Measurements from ENCODE around the gene IGLL1.

DNA sequence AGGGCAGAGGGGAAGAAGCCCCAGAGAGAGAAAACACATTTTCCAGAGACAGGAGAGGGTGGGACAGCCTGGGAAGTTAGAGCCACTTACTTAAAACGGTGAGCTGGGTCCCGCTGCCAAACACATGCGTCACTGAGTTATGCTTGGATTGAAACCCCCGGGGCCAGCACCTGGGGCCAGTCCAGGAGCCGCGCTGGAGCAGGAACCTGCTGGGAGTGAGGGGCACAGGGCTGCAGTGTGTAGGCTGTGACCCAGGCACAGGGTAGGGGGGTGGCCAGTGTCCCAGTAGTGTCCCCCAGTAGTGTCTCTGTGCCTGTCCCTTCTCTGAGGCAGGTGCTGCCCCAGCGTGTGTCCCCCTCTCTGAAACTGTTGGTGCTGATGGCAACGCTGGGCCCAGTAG lies 5.2 kb downstream of the IGLL1 start:
- TF ChIP-seq, protein P1, sequence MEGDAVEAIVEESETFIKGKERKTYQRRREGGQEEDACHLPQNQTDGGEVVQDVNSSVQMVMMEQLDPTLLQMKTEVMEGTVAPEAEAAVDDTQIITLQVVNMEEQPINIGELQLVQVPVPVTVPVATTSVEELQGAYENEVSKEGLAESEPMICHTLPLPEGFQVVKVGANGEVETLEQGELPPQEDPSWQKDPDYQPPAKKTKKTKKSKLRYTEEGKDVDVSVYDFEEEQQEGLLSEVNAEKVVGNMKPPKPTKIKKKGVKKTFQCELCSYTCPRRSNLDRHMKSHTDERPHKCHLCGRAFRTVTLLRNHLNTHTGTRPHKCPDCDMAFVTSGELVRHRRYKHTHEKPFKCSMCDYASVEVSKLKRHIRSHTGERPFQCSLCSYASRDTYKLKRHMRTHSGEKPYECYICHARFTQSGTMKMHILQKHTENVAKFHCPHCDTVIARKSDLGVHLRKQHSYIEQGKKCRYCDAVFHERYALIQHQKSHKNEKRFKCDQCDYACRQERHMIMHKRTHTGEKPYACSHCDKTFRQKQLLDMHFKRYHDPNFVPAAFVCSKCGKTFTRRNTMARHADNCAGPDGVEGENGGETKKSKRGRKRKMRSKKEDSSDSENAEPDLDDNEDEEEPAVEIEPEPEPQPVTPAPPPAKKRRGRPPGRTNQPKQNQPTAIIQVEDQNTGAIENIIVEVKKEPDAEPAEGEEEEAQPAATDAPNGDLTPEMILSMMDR (IDR thresholded peaks at IDR 0.05) = no peak
- no peak for TF ChIP-seq POLR2AphosphoS5 (IDR thresholded peaks at IDR 0.05)

Measured in upper lobe of left lung (tissue), 4 donors.